IPS-NIHi7 (cell line): Measurements from ENCODE around the gene OSCP1.
A peak's percentile ranks its signal among the peaks of the same experiment; 100 is the strongest.

Experiments used
- DNase-seq: peaks from one replicate; pipeline ENCODE4 v3.0.0; 2012; ENCODE audit warnings: mixed read lengths; ENCODE audit errors: extremely low spot score

OSCP1 gene

GRCh38 chr1:36447450-36447849 is 2.8 kb downstream of the OSCP1 start:
- DNase-seq = no peak

GRCh38 chr1:36446746-36447145 is 3.5 kb downstream of the OSCP1 start:
- no peak for DNase-seq

- DNase-seq = peak; percentile 69
These were observed 4.0 kb downstream of the OSCP1 start for GRCh38 chr1:36446271-36446670.

- no peak for DNase-seq
These were observed 7.0 kb downstream of the OSCP1 start for GRCh38 chr1:36443297-36443696.

- DNase-seq = no peak
These were observed 7.9 kb downstream of the OSCP1 start for GRCh38 chr1:36442337-36442736.

GRCh38 chr1:36440646-36441045 is 9.6 kb downstream of the OSCP1 start:
- no peak for DNase-seq

- DNase-seq = no peak
These were observed 10.2 kb downstream of the OSCP1 start for GRCh38 chr1:36440044-36440443.

GRCh38 chr1:36438715-36439114 is 11.5 kb downstream of the OSCP1 start:
- no peak for DNase-seq

GRCh38 chr1:36436821-36437220 is 13.4 kb downstream of the OSCP1 start:
- no peak for DNase-seq

- DNase-seq = no peak
These were observed 17.1 kb downstream of the OSCP1 start for GRCh38 chr1:36433102-36433501.

GRCh38 chr1:36432616-36433015 is 17.6 kb downstream of the OSCP1 start:
- no peak for DNase-seq

GRCh38 chr1:36425791-36426190 is 24.5 kb downstream of the OSCP1 start:
- DNase-seq = no peak

GRCh38 chr1:36421649-36422048 is 28.6 kb downstream of the OSCP1 start:
- no peak for DNase-seq

- DNase-seq = peak; percentile 90
These were observed 29.4 kb downstream of the OSCP1 start for GRCh38 chr1:36420836-36421317.

- DNase-seq = no peak
These were observed 29.8 kb downstream of the OSCP1 start for GRCh38 chr1:36420409-36420808.

- DNase-seq = no peak
These were observed 30.7 kb downstream of the OSCP1 start for GRCh38 chr1:36419569-36419968.

GRCh38 chr1:36419140-36419539 is 31.1 kb downstream of the OSCP1 start:
- no peak for DNase-seq

GRCh38 chr1:36417931-36418330 is 32.3 kb downstream of the OSCP1 start:
- DNase-seq = peak; percentile 2

GRCh38 chr1:36415661-36416326 is 34.5 kb downstream of the OSCP1 start:
- no peak for DNase-seq

- DNase-seq = no peak
These were observed 35.9 kb downstream of the OSCP1 start for GRCh38 chr1:36414384-36414783.

GRCh38 chr1:36411674-36412648 is 38.3 kb downstream of the OSCP1 start:
- no peak for DNase-seq

GRCh38 chr1:36408479-36408878 is 41.8 kb downstream of the OSCP1 start:
- DNase-seq = no peak

- DNase-seq = no peak
These were observed 43.8 kb downstream of the OSCP1 start for GRCh38 chr1:36406440-36406839.
